Measurements from ENCODE around the gene SERHL2. TPM values are rescaled to one million over a fixed set of nuclear protein-coding genes. Genes with fewer than 3 reads are reported as not detected.
A peak's percentile ranks its signal among the peaks of the same experiment; 100 is the strongest.

Gene SERHL2
- total and polyA plus RNA-seq, 2 experiments from 2014 or later = 1.3 to 3.3 TPM

- Histone ChIP-seq H3K9me3 (ENCODE audit: low read depth) (no peaks in the 10 kb centered on the region), H3K9me2 (replicated peaks; ENCODE audit: insufficient read depth) (no peaks in the 10 kb centered on the region), H2AFZ (no peak overlapping the region), H3K4me3 (no peak overlapping the region), H3K36me3 (replicated peaks; ENCODE audit: insufficient read depth, low read depth) (no peaks in the 10 kb centered on the region), H4K20me1 (ENCODE audit: insufficient read depth, poor library complexity, severe bottlenecking) (peaks cover 91% of the 10 kb centered on the region), H3K27me3 (no peaks in the 10 kb centered on the region), H3K79me2 (peaks cover 100% of the 10 kb centered on the region), H3K4me2 (peak overlapping the region; percentile 50), H3K4me1 (ENCODE audit: insufficient read depth) (peaks cover 31% of the 10 kb centered on the region), H3K27ac (peak overlapping the region; percentile 52)
- TF ChIP-seq CTCF (IDR thresholded peaks at IDR 0.05; ENCODE audit: poor library complexity) (no peak), EZH2 (IDR thresholded peaks at IDR 0.05; ENCODE audit: borderline replicate concordance) (no peak), EZH2phosphoT487 (IDR thresholded peaks at IDR 0.05; ENCODE audit: low read depth, severe bottlenecking, unreplicated experiment) (no peak)
- WGBS (ENCODE audit: low lambda C conversion rate, missing lambda C conversion rate) = 75% methylated on average over 11 of the region's 11 CpGs
- no peak for DNase-seq (ENCODE audit: low spot score)
Observed at GRCh38 chr22:42608823-42609361, 55.1 kb downstream of the SERHL2 start.

- no peak overlapping the region for H3K4me3 ChIP-seq
- H3K79me2 ChIP-seq = peaks cover 89% of the 10 kb centered on the region
- H3K9me3 ChIP-seq (ENCODE audit: low read depth) = no peaks in the 10 kb centered on the region
- peaks cover 78% of the 10 kb centered on the region for H4K20me1 ChIP-seq (ENCODE audit: insufficient read depth, poor library complexity, severe bottlenecking)
- no peaks in the 10 kb centered on the region for H3K27me3 ChIP-seq
- no peaks in the 10 kb centered on the region for H3K36me3 ChIP-seq (replicated peaks; ENCODE audit: insufficient read depth, low read depth)
- WGBS (ENCODE audit: low lambda C conversion rate, missing lambda C conversion rate) = 82% methylated on average over 5 of the region's 5 CpGs
- no peak for DNase-seq (ENCODE audit: low spot score)
- H3K9me2 ChIP-seq (replicated peaks; ENCODE audit: insufficient read depth) = no peaks in the 10 kb centered on the region
- H3K27ac ChIP-seq = no peak overlapping the region
- TF ChIP-seq CTCF (IDR thresholded peaks at IDR 0.05; ENCODE audit: poor library complexity) = no peak
- TF ChIP-seq EZH2 (IDR thresholded peaks at IDR 0.05; ENCODE audit: borderline replicate concordance) = no peak
- TF ChIP-seq EZH2phosphoT487 (IDR thresholded peaks at IDR 0.05; ENCODE audit: low read depth, severe bottlenecking, unreplicated experiment) = no peak
- H2AFZ ChIP-seq = no peak overlapping the region
- peaks cover 26% of the 10 kb centered on the region for H3K4me1 ChIP-seq (ENCODE audit: insufficient read depth)
- H3K4me2 ChIP-seq = peak overlapping the region; percentile 17
Observed at GRCh38 chr22:42610186-42610585, 56.4 kb downstream of the SERHL2 start.

GRCh38 chr22:42611051-42611450 is 57.3 kb downstream of the SERHL2 start:
- WGBS (ENCODE audit: low lambda C conversion rate, missing lambda C conversion rate) = 91% methylated on average over 1 of the region's 1 CpG
- H2AFZ ChIP-seq = no peak overlapping the region
- TF ChIP-seq EZH2phosphoT487 (IDR thresholded peaks at IDR 0.05; ENCODE audit: low read depth, severe bottlenecking, unreplicated experiment) = no peak
- TF ChIP-seq CTCF (IDR thresholded peaks at IDR 0.05; ENCODE audit: poor library complexity) = no peak
- no peak for TF ChIP-seq EZH2 (IDR thresholded peaks at IDR 0.05; ENCODE audit: borderline replicate concordance)
- H3K4me1 ChIP-seq (ENCODE audit: insufficient read depth) = peaks cover 31% of the 10 kb centered on the region
- H3K27me3 ChIP-seq = no peaks in the 10 kb centered on the region
- no peak overlapping the region for H3K27ac ChIP-seq
- H3K36me3 ChIP-seq (replicated peaks; ENCODE audit: insufficient read depth, low read depth) = no peaks in the 10 kb centered on the region
- DNase-seq (ENCODE audit: low spot score) = no peak
- peaks cover 81% of the 10 kb centered on the region for H3K79me2 ChIP-seq
- no peaks in the 10 kb centered on the region for H3K9me3 ChIP-seq (ENCODE audit: low read depth)
- H4K20me1 ChIP-seq (ENCODE audit: insufficient read depth, poor library complexity, severe bottlenecking) = peaks cover 69% of the 10 kb centered on the region
- H3K9me2 ChIP-seq (replicated peaks; ENCODE audit: insufficient read depth) = no peaks in the 10 kb centered on the region
- H3K4me2 ChIP-seq = no peak overlapping the region
- H3K4me3 ChIP-seq = no peak overlapping the region
